GM11168 (cell line): ENCODE results near the gene RNF14.

Experiments used
- in situ Hi-C: fragments of 300-500 bp; cut with MboI; formaldehyde crosslinking; loops from one replicate; pipeline ENCODE4 v1.12.0; 2022; ENCODE audit warnings: low sequenced_read_pairs; ENCODE audit not compliant: unreplicated experiment

Gene RNF14

DNA sequence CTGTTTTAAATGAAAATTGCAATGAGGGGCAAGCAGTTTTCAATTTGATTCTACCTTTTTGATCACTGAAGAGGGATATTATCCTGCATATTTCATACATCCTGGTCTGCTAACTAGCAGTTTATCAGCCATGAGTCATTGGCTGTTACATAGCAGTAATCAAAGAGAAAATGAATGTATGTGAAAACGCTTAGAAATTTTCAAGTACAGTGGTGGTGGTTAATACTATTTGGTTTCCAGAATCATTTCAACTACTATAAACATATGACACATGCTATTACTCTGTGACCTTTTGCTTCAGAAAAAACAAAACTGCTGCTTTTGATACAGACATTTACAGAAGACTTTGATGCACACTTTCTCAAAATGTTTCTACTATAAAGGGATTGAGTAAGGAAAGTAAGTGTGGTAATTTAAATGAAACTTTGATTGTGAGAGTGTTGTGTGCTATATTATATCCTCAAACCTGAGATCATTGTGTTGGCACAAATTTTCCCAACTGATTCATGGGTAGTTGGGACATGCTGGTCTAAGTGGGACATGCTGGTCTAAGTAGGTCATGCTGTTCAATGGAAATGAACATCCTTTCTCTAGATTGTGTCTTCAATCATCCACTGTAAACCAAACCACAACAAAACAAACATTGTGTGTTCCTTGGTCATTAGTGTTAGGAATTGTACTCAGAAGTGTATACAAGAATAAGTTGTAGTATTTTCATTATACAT is 5.1 kb downstream of the RNF14 start:
- in situ Hi-C loops, result no loop called here

DNA sequence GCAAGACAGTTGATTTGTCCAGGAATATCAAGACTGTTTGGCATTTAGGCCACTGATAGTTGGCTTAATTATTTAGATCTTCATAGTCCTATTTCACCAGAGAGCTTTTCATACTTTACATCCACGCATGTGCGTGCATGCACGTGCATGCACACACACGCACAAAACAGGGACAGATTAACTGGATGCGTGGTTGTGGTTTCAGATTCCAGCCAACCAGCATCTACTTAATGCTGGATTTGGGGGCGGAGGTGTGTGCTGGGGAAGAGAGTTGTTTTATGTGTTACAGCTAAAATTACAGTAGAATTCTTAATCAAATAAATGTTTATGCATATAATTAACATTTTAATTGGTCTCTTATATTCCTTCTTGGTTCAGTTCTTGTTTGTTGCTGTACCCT is 7.3 kb downstream of the RNF14 start:
- in situ Hi-C loops, result no loop called here

DNA sequence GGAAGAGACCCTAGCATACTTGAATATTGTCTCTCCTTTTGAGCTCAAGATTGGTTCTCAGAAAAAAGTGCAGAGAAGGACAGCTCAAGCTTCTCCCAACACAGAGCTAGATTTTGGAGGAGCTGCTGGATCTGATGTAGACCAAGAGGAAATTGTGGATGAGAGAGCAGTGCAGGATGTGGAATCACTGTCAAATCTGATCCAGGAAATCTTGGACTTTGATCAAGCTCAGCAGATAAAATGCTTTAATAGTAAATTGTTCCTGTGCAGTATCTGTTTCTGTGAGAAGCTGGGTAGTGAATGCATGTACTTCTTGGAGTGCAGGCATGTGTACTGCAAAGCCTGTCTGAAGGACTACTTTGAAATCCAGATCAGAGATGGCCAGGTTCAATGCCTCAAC is 9.5 kb downstream of the RNF14 start:
- in situ Hi-C loops, result no loop called here

DNA sequence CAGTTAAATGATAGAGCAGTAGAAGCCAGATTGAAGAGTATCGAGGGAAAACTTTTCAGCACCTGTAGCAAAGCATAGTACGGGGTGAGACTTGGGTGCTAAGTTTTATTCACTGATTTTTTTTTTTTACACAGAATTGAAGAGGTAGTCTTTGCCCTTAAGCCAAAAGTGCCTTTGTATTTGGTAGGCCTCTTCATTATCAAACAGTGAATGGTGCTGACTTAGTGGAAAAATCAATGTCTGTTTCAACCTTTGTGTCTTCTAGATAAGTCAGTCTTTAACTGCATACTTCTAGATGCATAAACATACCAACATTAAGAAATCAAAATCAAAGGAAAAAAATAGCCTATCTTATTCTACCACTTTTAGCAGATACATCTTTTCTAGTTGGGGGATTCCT is 13.7 kb downstream of the RNF14 start:
- in situ Hi-C loops, result no loop called here

DNA sequence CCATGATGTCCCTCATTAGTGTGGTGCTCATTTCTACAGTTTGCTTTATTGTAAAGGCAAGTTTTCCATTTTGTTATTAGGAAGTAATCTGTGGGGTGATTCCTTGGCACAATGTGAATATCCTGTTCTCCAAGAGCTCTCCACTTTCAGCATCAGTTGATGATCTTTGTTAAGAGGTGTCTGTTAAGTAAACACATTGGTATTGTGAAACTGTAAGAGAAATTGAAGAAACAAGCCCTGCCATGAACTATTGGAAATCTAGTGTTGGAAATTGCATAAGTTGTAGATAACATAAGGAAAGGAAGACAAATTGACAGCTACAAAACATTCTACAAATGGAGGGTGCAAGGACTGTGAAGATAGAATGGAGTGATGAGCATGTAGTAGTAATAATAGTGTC is 17.2 kb downstream of the RNF14 start:
- in situ Hi-C loops, result no loop called here

DNA sequence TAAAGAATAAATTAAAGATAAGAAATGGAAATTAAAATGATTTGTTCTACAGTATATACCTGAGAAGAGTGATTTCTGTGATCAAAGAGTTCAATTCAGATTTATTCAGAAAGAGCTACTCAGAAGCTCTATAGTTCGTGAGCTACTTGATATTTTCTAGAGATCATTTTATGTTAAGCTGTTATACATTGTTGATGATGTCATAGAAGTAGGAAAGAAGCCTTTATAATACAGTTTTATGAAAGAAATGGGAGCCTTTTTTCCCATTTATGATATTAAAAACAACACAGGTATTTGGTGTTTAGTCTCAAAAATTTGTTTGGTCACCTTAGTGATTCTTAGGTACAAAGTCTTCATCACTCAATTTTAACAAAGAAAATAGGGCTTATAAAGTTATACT is 20.8 kb downstream of the RNF14 start:
- in situ Hi-C loops, result loop anchor here (10.0 kb wide), 1 partner anchor 155 kb away; no protein-coding TSS in a partner anchor

DNA sequence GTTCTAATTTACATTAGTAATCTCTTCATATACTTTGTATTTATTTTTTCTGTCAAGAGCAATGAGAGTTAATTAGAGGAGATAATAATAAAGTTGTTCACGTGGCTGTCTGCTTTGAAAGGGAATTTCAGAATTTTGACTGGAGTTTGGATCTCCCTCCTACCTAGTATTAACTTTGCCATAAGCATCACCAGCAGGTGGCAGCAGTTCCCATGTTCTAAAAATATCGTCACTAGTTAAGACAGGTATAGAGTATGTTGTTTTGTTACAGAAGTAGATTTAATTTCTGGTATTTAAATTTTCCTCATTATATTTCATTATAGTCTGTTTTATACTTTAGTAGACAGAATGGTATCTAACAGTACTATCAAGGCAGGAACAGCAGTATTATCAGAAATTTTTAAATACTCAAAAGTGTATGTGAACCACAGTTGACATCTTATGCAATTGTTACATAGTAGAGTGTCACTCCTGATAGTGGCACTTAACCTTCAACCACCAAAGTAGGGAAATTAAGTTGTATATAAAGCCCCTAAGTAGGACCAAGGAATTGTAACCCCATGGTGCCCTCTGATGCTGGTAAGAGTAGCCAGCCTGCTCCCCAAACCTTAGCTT is 23.6 kb downstream of the RNF14 start:
- in situ Hi-C loops, result loop anchor here (10.0 kb wide), 1 partner anchor 152 kb away; no protein-coding TSS in a partner anchor

DNA sequence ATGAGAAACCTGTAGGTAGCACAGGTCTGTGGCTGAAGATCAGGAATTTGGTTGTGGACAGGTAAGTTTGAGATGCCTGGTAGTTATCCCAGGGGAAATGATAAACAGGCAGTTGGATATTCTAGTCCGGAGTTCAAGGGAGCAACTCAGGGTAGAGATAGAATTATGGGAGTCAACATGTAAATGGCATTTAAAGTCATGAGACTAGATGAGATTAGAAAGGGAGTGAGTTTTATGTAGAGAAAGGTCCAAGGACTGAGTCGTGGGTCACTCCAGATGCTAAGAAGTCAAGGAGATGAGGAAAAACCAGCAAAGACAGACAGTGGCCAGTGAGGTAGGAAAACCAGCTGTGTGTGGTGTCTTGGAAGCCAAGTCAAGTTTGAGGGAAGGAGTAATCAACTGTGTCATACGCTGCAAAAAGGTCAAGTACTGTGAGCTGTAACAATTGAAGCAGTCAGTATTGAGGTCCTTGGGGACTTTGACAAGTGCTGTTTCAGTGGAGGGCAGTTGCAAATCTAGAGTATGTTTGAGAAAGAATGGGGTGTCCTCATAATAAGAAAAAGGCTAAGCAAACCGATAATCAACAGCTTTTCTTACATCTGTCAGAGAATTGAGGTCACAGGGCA is 25.7 kb downstream of the RNF14 start:
- in situ Hi-C loops, result loop anchor here (10.0 kb wide), 1 partner anchor 150 kb away; no protein-coding TSS in a partner anchor

DNA sequence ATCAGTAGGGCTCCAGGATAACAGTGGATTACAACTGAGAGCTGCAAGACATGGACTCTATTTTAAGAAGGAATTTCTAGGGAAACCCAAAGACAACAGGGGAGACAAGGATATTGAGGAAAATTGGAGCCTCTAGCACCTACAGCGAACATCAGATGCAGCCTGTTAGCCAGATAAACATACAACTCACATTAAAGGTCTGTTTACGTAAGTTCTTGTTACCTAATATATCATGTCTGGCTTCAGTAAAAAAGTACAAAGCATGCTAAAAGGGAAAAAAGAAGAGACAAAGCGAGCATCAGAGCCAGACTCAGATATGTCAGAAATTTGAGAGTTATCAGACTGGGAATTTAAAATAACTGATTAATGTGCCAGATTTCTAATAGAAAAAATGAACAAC is 26.8 kb downstream of the RNF14 start:
- in situ Hi-C loops, result loop anchor here (10.0 kb wide), 1 partner anchor 149 kb away; no protein-coding TSS in a partner anchor

DNA sequence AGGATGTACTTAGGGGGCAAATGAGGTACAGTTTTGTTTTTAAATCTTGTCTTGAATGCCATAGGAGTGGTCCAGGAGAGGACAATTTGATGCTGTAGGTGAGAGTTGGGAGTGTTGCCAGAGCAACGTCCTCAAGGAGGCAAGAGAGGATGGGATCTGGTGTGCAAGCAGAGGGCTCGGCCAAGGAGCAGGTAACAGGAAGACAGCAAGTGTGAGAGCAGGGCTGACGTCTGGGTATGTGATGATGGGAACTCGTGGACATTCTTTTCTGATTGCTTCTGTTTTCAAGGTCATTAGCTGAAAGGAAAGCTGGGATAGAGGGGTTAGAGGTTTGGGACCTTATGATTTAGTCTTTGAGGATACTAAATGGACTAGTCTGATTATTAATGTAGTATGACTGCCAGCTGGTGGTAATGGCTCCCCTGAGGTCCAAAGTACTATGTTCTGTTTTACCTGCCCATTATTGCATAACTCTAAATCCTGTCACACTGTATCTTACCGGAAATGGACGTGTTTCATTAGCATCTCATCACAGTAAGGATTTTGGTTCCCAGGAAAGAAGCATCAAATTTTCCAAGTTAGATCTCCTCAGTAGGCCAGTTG is 28.6 kb downstream of the RNF14 start:
- in situ Hi-C loops, result loop anchor here (10.0 kb wide), 1 partner anchor 147 kb away; no protein-coding TSS in a partner anchor

DNA sequence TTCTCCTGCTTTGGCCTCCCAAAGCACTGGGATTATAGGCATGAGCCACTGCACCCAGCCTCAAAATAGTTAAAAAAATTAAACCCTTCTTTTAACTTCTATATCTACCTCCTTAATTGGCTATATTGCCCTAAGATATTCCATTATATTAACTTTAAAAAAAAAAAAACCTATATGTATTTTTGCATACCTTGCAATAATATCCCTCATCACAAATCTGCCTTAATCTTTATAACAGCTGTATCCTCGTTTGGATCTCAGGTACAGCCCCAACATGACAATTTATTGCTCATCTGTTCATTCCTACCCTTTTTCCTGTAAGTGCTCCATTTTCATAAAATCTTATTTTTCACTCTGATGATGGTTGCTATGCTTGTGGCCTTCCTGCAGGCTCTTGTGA is 31.3 kb downstream of the RNF14 start:
- in situ Hi-C loops, result no loop called here

DNA sequence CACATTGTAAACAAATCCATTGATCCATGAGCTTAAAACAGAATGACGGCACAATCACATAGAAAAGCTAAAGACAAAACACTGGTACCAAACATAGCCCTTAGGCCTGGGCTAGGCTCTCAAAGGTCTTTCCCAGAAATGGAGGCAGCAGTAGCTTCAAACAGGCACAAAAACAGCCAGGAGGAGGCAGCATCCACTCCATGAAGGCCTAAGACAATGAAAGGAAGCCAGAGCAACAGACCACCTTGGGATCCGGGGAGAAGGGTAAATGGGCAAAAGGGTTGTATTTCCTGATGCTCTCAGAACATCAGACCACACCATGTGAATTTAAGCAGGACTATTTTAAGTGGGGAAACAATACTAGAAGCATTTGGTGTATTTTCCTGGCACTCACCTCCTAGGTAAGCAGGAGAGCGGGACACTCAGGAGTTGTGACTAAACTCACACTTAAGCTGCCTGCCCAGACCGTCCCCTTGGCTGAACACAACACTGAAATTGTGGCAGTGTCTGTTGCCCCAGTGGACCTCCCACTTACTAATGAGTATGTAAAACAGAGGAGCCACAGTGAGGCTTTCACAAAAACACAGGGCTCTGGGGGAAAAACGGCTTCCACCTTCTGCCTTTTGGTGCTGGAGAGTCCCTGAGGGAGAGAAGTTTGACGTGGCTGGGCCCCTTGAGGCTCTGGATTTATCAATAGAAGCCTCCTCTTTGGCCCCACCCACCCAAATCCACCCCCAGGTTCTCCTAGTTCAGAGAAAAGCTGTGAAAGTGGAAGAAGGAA is 32.0 kb downstream of the RNF14 start:
- in situ Hi-C loops, result no loop called here

DNA sequence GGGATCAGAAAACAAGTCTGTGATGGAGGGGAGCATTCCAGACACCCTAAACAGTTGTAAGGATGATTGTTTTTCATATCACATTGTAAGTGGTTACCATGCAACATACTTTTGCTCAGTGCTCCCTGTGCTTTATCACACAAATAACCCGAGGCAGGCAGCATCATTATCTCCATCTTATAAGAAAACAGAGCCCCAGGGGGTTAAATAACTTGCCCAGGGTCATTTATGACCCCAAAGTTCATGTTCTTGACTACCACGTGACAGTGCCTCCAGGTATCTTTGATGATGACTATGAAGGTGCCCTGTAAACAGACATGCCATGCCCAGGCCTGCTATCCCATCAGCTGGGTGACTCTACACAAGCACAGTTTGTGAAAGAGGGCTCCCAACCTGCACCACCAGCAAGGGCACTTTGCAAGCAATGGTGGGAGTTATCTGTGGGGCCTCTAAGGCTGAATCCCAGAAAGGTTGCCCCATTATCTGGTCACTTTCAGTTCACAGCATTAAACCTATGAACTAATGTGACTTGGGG is 34.4 kb downstream of the RNF14 start:
- in situ Hi-C loops, result no loop called here

DNA sequence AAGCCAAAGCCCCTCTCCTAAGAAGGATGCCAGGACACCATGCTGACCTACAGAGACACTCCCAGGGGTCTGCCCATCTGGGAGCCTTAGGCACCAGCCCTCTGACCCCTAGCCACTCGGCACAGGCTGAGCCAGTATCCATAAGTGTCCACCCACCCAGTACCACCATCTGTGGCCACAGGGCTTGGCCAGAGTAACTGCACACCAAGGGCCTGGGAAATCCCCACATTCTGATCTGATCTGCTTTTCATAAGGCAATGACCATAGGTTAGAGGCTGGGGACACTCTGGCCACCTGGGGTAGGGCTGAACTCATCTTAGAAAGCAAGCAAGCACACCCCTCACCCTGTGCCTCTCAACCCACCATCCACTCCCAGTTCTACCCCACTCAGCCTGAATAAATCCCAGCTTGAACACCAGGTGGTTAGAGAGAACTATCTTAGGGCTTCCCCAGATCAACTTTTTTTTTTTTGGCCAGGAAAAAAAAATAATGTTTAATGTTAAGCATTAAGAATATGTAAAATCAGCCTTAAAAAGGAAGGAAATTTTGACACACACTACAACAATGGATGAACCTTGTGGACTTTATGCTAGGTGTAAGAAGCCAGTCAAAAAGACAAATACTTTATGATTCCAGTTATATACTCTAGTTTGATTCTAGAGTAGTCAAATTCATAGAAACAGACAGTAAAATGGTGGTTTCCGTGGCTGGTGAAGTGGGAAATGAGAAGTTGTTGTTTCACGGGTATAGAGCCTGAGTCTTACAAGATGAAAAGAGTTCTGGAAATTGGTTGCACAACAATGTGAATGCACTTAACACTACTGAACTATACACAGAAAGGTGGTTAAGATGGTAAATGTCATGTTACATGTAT is 37.7 kb downstream of the RNF14 start:
- in situ Hi-C loops, result no loop called here

DNA sequence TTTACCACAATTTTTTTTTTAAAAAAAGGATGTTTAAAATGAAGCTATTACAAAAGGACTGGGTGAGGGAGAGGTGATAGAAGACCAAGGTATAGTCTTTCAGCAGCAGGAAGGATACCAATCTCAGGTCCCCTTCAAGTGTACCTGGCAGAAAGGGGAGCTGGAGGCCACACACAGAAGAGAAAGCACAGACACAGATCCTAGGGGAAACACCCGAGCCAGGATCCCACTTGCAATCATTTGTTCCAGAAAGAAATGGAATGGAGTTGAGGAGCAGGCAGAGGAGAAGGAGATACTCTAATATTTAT is 38.3 kb downstream of the RNF14 start:
- in situ Hi-C loops, result no loop called here

DNA sequence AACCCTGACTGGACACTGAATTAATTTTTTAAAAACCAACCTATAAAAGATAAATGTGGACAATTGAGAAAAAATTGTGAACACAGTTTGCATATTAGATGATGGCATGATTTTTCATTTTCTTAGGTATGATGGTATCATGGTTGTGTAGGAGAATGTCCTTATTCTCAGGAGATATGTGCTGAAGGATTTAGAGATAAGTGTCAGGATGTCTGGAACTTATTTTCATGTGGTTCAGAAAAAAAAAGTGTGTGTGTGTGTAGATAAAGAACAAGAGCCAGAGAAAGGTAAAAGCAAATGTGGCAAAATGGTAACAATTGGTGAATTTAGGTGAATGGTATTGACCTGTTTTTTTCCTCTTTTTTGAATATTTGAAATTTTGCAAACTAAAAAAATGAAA is 39.9 kb downstream of the RNF14 start:
- in situ Hi-C loops, result no loop called here

DNA sequence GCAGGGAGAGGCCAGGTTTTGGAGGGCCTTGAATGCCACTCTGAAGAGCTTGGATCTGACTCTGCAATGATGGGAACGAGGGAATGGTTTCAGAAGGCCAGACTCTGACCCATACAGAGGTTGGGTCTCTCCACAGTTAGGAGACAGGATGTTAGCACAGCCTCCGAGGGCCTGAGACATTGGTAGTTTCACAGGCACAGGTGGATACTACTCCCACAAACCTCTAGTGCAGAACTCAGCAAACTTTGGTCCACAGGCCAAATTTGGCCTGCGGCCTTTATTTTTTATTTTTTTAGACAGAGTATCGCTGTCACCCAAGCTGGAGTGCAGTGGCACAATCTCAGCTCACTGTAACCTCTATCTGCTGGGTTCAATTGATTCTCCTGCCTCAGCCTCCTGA is 41.0 kb downstream of the RNF14 start:
- in situ Hi-C loops, result no loop called here

DNA sequence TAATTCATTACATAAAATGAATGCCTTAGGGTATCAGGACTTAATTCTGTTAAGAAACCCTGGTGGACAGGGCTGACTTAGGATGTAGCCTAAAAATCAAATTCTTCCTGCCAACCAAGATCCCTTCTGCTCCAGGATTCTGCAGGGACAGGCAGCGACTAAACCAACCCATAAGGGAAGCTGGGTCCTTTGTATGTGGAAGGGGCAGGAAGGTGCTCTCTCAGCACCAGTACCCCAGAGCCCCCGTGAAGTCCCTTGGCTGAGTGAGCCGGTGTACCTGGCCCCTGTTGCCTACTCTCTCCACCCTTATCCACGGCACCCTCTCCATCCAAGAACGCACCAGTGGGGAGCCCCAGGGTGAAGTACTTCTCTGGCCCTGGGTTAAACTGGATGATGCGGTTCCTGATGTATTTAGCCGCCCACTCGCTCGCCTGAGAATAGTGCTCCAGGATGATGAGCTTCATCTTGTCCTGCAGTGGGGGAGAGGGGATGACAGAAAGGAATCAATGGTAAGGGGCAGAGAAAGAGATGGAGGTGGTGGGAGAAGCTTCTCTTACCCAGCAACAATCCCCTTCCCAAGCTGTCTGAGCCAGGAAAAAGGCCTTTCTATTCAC is 42.8 kb downstream of the RNF14 start:
- in situ Hi-C loops, result no loop called here
